ENCODE data around the gene TRAPPC12.

The TRAPPC12 gene

DNA sequence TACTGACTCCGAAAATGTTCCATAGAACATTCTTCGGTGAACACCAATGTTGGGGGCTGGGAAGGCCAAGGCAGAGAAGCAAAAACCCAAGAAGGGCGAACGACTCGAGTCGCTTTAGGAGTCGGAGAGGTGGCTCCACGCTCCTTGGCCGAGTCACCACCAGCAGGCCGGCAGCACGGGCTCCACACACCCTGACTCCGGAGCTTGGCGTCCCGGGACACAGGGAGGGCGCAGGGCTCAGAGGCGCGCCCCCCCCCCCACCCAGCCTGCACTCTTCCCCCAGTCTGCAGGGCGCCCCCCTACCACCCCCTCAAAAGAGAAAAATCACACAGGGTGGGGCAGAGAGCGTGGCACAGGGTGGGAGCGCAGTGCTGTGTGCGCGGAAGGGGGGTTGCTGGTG lies 147.4 kb downstream of the TRAPPC12 start:
- H3K4me3 ChIP-seq (ENCODE audit: insufficient read length, low read depth) = no peak overlapping the region
- H3K36me3 ChIP-seq (ENCODE audit: insufficient read depth, insufficient read length, low read length) = peaks cover 2% of the 10 kb centered on the region
- no peaks in the 10 kb centered on the region for H3K9me3 ChIP-seq (ENCODE audit: insufficient read depth, low read length)
- TF ChIP-seq YY1 (IDR thresholded peaks at IDR 0.05; ENCODE audit: insufficient read depth, insufficient read length) = no peak
- no peak overlapping the region for H3K9ac ChIP-seq (ENCODE audit: insufficient read length, low read depth)
- H3K4me1 ChIP-seq (ENCODE audit: insufficient read depth, insufficient read length) = peaks cover 3% of the 10 kb centered on the region
- no peaks in the 10 kb centered on the region for H3K27me3 ChIP-seq (ENCODE audit: insufficient read depth, insufficient read length)
- no peak for DNase-seq (ENCODE audit: low read depth, low spot score)

- H3K9ac ChIP-seq (ENCODE audit: insufficient read length, low read depth) = no peak overlapping the region
- H3K27me3 ChIP-seq (ENCODE audit: insufficient read depth, insufficient read length) = no peaks in the 10 kb centered on the region
- no peaks in the 10 kb centered on the region for H3K9me3 ChIP-seq (ENCODE audit: insufficient read depth, low read length)
- no peak for DNase-seq (ENCODE audit: low read depth, low spot score)
- TF ChIP-seq ZNF274 (IDR thresholded peaks at IDR 0.05; ENCODE audit: low read depth, low read length) (no peak), SUZ12 (IDR thresholded peaks at IDR 0.05; ENCODE audit: extremely low read depth, insufficient read depth, insufficient read length) (no peak), YY1 (IDR thresholded peaks at IDR 0.05; ENCODE audit: insufficient read depth, insufficient read length) (no peak)
- H3K36me3 ChIP-seq (ENCODE audit: insufficient read depth, insufficient read length, low read length) = peaks cover 12% of the 10 kb centered on the region
- H3K4me3 ChIP-seq (ENCODE audit: insufficient read length, low read depth) = no peak overlapping the region
- peaks cover 3% of the 10 kb centered on the region for H3K4me1 ChIP-seq (ENCODE audit: insufficient read depth, insufficient read length)
Observed at GRCh38 chr2:3527886-3528785, 148.6 kb downstream of the TRAPPC12 start.
